ENCODE results near the gene ATP2B2. TPM values are rescaled to one million over a fixed set of nuclear protein-coding genes. Genes with fewer than 3 reads are reported as not detected.

ATP2B2 gene
- total and polyA plus RNA-seq, 9 of the 15 experiments (the other 6 are each of a cell fraction or from before 2014, with no cell fraction given) = 0.06 TPM; not detected in 8

DNA sequence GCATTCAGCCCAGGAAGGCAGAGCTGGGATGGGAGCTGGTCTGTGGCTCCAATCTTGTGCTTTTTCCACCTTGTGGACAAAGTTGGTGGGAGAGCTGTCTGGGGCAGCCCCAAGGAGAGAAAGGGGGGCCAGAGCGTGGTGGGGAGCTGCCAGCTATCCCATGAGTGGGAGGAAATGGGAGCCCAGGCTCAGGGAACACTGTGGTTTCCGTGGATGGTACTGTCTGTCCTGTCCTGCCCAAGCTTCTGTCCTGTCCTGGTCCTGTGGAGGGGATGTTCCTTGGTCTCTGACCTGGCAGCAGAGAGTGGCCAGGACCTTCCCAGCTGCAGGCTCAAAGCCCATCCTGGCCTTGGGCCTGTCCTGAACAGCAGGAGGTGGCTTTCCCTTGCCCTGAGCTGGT is 111.9 kb downstream of the ATP2B2 start:
- 6% methylated on average over 2 of the region's 2 CpGs for WGBS (ENCODE audit: insufficient coverage, low coverage, missing lambda C conversion rate)
- Histone ChIP-seq H3K27me3 (ENCODE audit: control insufficient read depth in 2 of 2, insufficient read depth in 2 of 2, low read length in 2 of 2) (peaks cover 5 to 78% of the 10 kb centered on the region in 2 experiments; a peak in 3 of 5 replicates), H2AFZ (ENCODE audit: low read depth, low read length) (no peak overlapping the region), H3K9me3 (replicated peaks; ENCODE audit: control insufficient read depth, insufficient read depth, low read depth, low read length) (no peaks in the 10 kb centered on the region), H4K20me1 (replicated peaks; ENCODE audit: control insufficient read depth, insufficient read depth, low read length) (peaks cover 13% of the 10 kb centered on the region; the same call in 1 of the 2 replicates), H3K9ac (ENCODE audit: insufficient read depth in 1 of 2, low read depth in 2 of 2, low read length in 2 of 2) (peak overlapping the region in 1 of 2 experiments; percentile 24; a peak in 1 of 4 replicates), H3K4me1 (replicated peaks in 1 of 2; ENCODE audit: control insufficient read depth in 2 of 2, insufficient read depth in 2 of 2, low read length in 2 of 2) (no peaks in the 10 kb centered on the region; a peak in 1 of 5 replicates), H3K27ac (ENCODE audit: extremely low read depth, low read depth, low read length) (no peak overlapping the region), H3K9me1 (ENCODE audit: control insufficient read depth, insufficient read depth, low read length) (no peaks in the 10 kb centered on the region), H3K36me3 (ENCODE audit: control insufficient read depth, insufficient read depth, low read length) (no peaks in the 10 kb centered on the region), H3K79me2 (ENCODE audit: control insufficient read depth, insufficient read depth, low read length) (no peaks in the 10 kb centered on the region), H3K4me3 (no peak overlapping the region), H3K4me2 (ENCODE audit: insufficient read depth, low read length) (no peak overlapping the region)
- BruUV-seq (replicated peaks) = no TSS peak
- ChIA-PET POLR2A (interaction anchor here (0.9 to 1.7 kb wide), 3 partner anchors 10 to 16 kb away, joined by 3 to 4 read pairs (median 4); no protein-coding TSS in a partner anchor), CTCF (ENCODE audit: low intra/inter-chr PET ratio) (no interaction called here)
- in situ Hi-C loops (cut with MboI) (no loop called here), intact Hi-C loops (cut with micrococcal nuclease) (no loop called here)
- DNase-seq (ENCODE audit: extremely low read depth in 1 of 4, low spot score in 3 of 4) (no peak), FAIRE-seq (no peak), ATAC-seq (no peak; the same call in 2 of the 3 replicates)
- TF ChIP-seq JUN (IDR thresholded peaks at IDR 0.05; ENCODE audit: borderline replicate concordance, low read depth, low read length) = no peak
- no peak for TF ChIP-seq JUN (CRISPR knock-in tag; IDR thresholded peaks at IDR 0.05; ENCODE audit: borderline replicate concordance)
- no peak for TF ChIP-seq ESRRA (IDR thresholded peaks at IDR 0.05; ENCODE audit: borderline replicate concordance, low read depth)
- no peak for TF ChIP-seq TAF9B (IDR thresholded peaks at IDR 0.05; ENCODE audit: partially characterized antibody)
- TF ChIP-seq MCM3 (IDR thresholded peaks at IDR 0.05) = no peak
- TF ChIP-seq, protein P1, sequence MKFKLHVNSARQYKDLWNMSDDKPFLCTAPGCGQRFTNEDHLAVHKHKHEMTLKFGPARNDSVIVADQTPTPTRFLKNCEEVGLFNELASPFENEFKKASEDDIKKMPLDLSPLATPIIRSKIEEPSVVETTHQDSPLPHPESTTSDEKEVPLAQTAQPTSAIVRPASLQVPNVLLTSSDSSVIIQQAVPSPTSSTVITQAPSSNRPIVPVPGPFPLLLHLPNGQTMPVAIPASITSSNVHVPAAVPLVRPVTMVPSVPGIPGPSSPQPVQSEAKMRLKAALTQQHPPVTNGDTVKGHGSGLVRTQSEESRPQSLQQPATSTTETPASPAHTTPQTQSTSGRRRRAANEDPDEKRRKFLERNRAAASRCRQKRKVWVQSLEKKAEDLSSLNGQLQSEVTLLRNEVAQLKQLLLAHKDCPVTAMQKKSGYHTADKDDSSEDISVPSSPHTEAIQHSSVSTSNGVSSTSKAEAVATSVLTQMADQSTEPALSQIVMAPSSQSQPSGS (CRISPR knock-in tag; IDR thresholded peaks at IDR 0.05) = no peak
- TF ChIP-seq, protein P2, sequence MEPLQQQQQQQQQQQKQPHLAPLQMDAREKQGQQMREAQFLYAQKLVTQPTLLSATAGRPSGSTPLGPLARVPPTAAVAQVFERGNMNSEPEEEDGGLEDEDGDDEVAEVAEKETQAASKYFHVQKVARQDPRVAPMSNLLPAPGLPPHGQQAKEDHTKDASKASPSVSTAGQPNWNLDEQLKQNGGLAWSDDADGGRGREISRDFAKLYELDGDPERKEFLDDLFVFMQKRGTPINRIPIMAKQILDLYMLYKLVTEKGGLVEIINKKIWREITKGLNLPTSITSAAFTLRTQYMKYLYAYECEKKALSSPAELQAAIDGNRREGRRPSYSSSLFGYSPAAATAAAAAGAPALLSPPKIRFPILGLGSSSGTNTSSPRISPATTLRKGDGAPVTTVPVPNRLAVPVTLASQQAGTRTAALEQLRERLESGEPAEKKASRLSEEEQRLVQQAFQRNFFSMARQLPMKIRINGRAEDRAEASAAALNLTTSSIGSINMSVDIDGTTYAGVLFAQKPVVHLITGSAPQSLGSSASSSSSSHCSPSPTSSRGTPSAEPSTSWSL (CRISPR knock-in tag; IDR thresholded peaks at IDR 0.05; ENCODE audit: borderline replicate concordance) = no peak
- TF ChIP-seq, protein P3, sequence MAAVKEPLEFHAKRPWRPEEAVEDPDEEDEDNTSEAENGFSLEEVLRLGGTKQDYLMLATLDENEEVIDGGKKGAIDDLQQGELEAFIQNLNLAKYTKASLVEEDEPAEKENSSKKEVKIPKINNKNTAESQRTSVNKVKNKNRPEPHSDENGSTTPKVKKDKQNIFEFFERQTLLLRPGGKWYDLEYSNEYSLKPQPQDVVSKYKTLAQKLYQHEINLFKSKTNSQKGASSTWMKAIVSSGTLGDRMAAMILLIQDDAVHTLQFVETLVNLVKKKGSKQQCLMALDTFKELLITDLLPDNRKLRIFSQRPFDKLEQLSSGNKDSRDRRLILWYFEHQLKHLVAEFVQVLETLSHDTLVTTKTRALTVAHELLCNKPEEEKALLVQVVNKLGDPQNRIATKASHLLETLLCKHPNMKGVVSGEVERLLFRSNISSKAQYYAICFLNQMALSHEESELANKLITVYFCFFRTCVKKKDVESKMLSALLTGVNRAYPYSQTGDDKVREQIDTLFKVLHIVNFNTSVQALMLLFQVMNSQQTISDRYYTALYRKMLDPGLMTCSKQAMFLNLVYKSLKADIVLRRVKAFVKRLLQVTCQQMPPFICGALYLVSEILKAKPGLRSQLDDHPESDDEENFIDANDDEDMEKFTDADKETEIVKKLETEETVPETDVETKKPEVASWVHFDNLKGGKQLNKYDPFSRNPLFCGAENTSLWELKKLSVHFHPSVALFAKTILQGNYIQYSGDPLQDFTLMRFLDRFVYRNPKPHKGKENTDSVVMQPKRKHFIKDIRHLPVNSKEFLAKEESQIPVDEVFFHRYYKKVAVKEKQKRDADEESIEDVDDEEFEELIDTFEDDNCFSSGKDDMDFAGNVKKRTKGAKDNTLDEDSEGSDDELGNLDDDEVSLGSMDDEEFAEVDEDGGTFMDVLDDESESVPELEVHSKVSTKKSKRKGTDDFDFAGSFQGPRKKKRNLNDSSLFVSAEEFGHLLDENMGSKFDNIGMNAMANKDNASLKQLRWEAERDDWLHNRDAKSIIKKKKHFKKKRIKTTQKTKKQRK (IDR thresholded peaks at IDR 0.05; ENCODE audit: borderline replicate concordance, low read depth, low read length) = no peak
- TF ChIP-seq TCFL5 (CRISPR knock-in tag; conservative IDR thresholded peaks at IDR 0.05) = no peak
- TF ChIP-seq FOXM1 (IDR thresholded peaks at IDR 0.05; ENCODE audit: low read depth) = no peak
- no peak for TF ChIP-seq FOXM1 (CRISPR knock-in tag; IDR thresholded peaks at IDR 0.05; ENCODE audit: low read depth)
- no peak for TF ChIP-seq ZNF589 (CRISPR knock-in tag; IDR thresholded peaks at IDR 0.05; ENCODE audit: low read depth)
- no peak for TF ChIP-seq CBFA2T2 (conservative IDR thresholded peaks at IDR 0.05)
- TF ChIP-seq GATAD2A (IDR thresholded peaks at IDR 0.05) = no peak
- TF ChIP-seq, protein P4, sequence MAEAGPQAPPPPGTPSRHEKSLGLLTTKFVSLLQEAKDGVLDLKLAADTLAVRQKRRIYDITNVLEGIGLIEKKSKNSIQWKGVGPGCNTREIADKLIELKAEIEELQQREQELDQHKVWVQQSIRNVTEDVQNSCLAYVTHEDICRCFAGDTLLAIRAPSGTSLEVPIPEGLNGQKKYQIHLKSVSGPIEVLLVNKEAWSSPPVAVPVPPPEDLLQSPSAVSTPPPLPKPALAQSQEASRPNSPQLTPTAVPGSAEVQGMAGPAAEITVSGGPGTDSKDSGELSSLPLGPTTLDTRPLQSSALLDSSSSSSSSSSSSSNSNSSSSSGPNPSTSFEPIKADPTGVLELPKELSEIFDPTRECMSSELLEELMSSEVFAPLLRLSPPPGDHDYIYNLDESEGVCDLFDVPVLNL (CRISPR knock-in tag; IDR thresholded peaks at IDR 0.05; ENCODE audit: low read depth) = no peak
